ENCODE results near the gene PTPN14. TPM values are rescaled to one million over a fixed set of nuclear protein-coding genes. Genes with fewer than 3 reads are reported as not detected.

The PTPN14 gene
- polyA plus RNA-seq, 1 experiment: 29.4 TPM

GRCh38 chr1:214414691-214415090 lies 136.7 kb downstream of the PTPN14 start:
- no peak for DNase-seq (ENCODE audit: low read depth)
- Histone ChIP-seq H3K27me3 (ENCODE audit: control insufficient read depth, insufficient read depth, low read length) (no peaks in the 10 kb centered on the region), H3K4me3 (ENCODE audit: low read depth, low read length) (no peak overlapping the region), H3K36me3 (ENCODE audit: control insufficient read depth, insufficient read depth, low read length) (no peaks in the 10 kb centered on the region)
- ChIA-PET POLR2A (no interaction called here), CTCF (no interaction called here)
- TF ChIP-seq, protein P1, sequence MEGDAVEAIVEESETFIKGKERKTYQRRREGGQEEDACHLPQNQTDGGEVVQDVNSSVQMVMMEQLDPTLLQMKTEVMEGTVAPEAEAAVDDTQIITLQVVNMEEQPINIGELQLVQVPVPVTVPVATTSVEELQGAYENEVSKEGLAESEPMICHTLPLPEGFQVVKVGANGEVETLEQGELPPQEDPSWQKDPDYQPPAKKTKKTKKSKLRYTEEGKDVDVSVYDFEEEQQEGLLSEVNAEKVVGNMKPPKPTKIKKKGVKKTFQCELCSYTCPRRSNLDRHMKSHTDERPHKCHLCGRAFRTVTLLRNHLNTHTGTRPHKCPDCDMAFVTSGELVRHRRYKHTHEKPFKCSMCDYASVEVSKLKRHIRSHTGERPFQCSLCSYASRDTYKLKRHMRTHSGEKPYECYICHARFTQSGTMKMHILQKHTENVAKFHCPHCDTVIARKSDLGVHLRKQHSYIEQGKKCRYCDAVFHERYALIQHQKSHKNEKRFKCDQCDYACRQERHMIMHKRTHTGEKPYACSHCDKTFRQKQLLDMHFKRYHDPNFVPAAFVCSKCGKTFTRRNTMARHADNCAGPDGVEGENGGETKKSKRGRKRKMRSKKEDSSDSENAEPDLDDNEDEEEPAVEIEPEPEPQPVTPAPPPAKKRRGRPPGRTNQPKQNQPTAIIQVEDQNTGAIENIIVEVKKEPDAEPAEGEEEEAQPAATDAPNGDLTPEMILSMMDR (IDR thresholded peaks at IDR 0.05; ENCODE audit: insufficient read depth, low read depth, low read length): no peak

- Histone ChIP-seq H3K27me3 (ENCODE audit: control insufficient read depth, insufficient read depth, low read length) (no peaks in the 10 kb centered on the region), H3K4me3 (ENCODE audit: low read depth, low read length) (no peak overlapping the region), H3K36me3 (ENCODE audit: control insufficient read depth, insufficient read depth, low read length) (no peaks in the 10 kb centered on the region)
- DNase-seq (ENCODE audit: low read depth): no peak
- TF ChIP-seq, protein P1 (IDR thresholded peaks at IDR 0.05; ENCODE audit: insufficient read depth, low read depth, low read length): no peak
- CTCF ChIA-PET: interaction anchor here (1.7 kb wide), 1 partner anchor 9 kb away, joined by 4 read pairs; no protein-coding TSS in a partner anchor
- POLR2A ChIA-PET: interaction anchor here (0.9 kb wide), 1 partner anchor 9 kb away, joined by 3 read pairs; no protein-coding TSS in a partner anchor
Observed at GRCh38 chr1:214413315-214413714, 138.1 kb downstream of the PTPN14 start.

DNA sequence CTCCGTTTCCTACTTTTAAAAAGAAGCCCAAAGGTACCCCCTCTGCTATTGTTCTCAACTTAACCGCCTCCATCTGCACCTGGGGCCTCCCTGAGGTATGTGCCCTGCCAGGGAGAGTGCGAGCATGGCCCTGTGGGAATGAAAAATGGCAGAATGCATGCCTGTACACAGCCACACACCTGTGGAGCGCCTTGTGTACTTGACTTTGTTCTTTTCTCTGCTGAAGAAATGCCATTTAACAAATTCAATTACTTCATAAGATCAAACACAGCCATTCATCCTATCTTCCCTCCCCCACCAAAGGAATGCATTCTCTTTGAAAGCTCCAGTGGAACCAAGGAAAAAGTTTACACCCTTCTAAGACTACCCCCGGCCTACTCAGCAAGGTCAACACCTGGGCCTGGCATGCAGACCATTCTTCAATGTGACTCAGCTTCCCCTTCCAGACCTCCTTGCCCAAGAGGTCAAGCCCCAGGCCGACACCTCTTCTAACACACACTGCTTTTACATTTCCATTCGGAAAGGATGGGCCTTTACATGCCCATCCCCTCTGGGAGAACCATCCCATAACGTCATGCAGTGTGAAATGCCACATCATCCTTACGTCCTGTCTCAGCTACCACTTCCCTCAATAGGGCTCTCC lies 146.7 kb downstream of the PTPN14 start:
- ChIA-PET CTCF (interaction anchor here (1.1 to 1.2 kb wide), 2 partner anchors 8 to 48 kb away, joined by 3 to 4 read pairs; no protein-coding TSS in a partner anchor), POLR2A (interaction anchor here (1.1 kb wide), 1 partner anchor 9 kb away, joined by 3 read pairs; no protein-coding TSS in a partner anchor)
- Histone ChIP-seq H3K4me3 (ENCODE audit: low read depth, low read length) (no peak overlapping the region), H3K36me3 (ENCODE audit: control insufficient read depth, insufficient read depth, low read length) (peaks cover 4% of the 10 kb centered on the region), H3K27me3 (ENCODE audit: control insufficient read depth, insufficient read depth, low read length) (no peaks in the 10 kb centered on the region)
- TF ChIP-seq, protein P1 (IDR thresholded peaks at IDR 0.05; ENCODE audit: insufficient read depth, low read depth, low read length): no peak
- DNase-seq (ENCODE audit: low read depth): no peak

DNA sequence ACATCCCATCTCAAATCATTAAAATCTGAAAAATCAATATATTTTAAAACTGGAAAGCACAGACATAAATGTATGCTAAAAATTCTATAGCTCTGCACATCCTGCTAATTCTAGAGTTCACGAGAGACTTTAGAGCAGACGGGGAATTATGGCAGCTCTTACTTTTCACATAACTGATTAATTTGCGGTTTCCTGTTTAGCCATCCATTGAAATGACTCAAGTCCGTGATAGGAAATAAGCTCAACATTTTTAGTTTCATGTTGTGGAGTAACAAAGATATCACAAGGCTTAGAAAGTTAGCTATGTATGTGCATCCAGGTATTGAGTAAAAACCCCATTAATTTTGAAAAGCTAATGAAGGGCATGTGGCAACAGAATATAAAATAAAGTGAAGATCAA lies 147.2 kb downstream of the PTPN14 start:
- H3K4me3 ChIP-seq (ENCODE audit: low read depth, low read length): no peak overlapping the region
- ChIA-PET CTCF (interaction anchor here (1.1 to 1.2 kb wide), 2 partner anchors 9 to 49 kb away, joined by 3 to 4 read pairs; no protein-coding TSS in a partner anchor), POLR2A (interaction anchor here (1.1 kb wide), 1 partner anchor 9 kb away, joined by 3 read pairs; no protein-coding TSS in a partner anchor)
- H3K27me3 ChIP-seq (ENCODE audit: control insufficient read depth, insufficient read depth, low read length): no peaks in the 10 kb centered on the region
- H3K36me3 ChIP-seq (ENCODE audit: control insufficient read depth, insufficient read depth, low read length): peaks cover 4% of the 10 kb centered on the region
- TF ChIP-seq, protein P1 (IDR thresholded peaks at IDR 0.05; ENCODE audit: insufficient read depth, low read depth, low read length): no peak
- no peak for DNase-seq (ENCODE audit: low read depth)

DNA sequence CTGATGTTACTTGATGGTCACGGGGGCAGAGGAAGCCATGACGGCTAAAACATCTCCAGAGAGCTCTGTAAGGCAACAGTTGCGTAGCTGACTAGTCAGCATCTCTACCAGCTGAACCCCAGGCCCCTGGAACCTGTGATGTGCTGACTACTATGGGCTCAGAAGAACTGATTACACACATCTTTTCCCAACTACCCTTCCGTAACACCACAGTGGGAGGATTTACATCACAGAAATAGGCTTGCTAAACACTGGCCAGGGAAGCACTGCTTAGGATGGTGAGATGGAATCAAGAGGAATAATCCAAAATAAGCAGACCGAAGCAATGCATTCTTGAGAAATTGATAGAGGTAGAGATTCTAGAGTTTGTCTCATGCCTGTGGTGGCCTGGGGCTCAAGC lies 148.0 kb downstream of the PTPN14 start:
- H3K4me3 ChIP-seq (ENCODE audit: low read depth, low read length): no peak overlapping the region
- ChIA-PET POLR2A (interaction anchor here (1.1 kb wide), 1 partner anchor 10 kb away, joined by 3 read pairs; no protein-coding TSS in a partner anchor), CTCF (interaction anchor here (0.7 to 1.2 kb wide), 3 partner anchors 11 to 179 kb away, joined by 3 to 4 read pairs (median 3); no protein-coding TSS in a partner anchor)
- DNase-seq (ENCODE audit: low read depth): no peak
- no peaks in the 10 kb centered on the region for H3K27me3 ChIP-seq (ENCODE audit: control insufficient read depth, insufficient read depth, low read length)
- peaks cover 4% of the 10 kb centered on the region for H3K36me3 ChIP-seq (ENCODE audit: control insufficient read depth, insufficient read depth, low read length)
- TF ChIP-seq, protein P1 (IDR thresholded peaks at IDR 0.05; ENCODE audit: insufficient read depth, low read depth, low read length): no peak

Measured in BJ (cell line).